Muscle layer of duodenum (tissue), 2 donors: ENCODE results near the gene FOLR3.
"Not testable (repeated sequence)": the region's sequence is repeated elsewhere in the genome, so short reads cannot be mapped to it uniquely, and the experiment has no call there.

ENCODE experiments used
- H3K27ac ChIP-seq: one replicate; pipeline ENCODE4 v1.7.0; 2013; ENCODE audit warnings: mild to moderate bottlenecking, low read length
- H3K27me3 ChIP-seq: one replicate; pipeline ENCODE4 v1.7.0; 2013; ENCODE audit warnings: low read depth, mild to moderate bottlenecking, control low read depth, low read length
- H3K36me3 ChIP-seq, 2 donors: one replicate each; pipeline ENCODE4 v1.7.0; 2013; ENCODE audit warnings: low read length in 2 of 2, control low read depth in 1 of 2, mild to moderate bottlenecking in 1 of 2; ENCODE audit not compliant: insufficient read depth in 2 of 2, control insufficient read depth in 1 of 2
- H3K4me1 ChIP-seq, 2 donors: one replicate each; pipeline ENCODE4 v1.7.0; 2013; ENCODE audit warnings: low read length in 2 of 2, mild to moderate bottlenecking in 2 of 2, control low read depth in 1 of 2, moderate library complexity in 1 of 2; ENCODE audit not compliant: insufficient read depth in 2 of 2, control insufficient read depth in 1 of 2
- H3K4me3 ChIP-seq, 2 donors: one replicate each; pipeline ENCODE4 v1.7.0; 2013; ENCODE audit warnings: low read length in 2 of 2, low read depth in 1 of 2, mild to moderate bottlenecking in 1 of 2
- H3K9me3 ChIP-seq, 2 donors: one replicate each; pipeline ENCODE4 v1.7.0; 2013; ENCODE audit warnings: low read length in 2 of 2, control low read depth in 1 of 2, mild to moderate bottlenecking in 1 of 2; ENCODE audit not compliant: control insufficient read depth in 1 of 2
- donor health status: healthy.

The FOLR3 gene

GRCh38 chr11:72135473-72135872 lies at the start of gene FOLR3:
Gene FOLR3 (plus strand): TSS chr11:72135725. CDS start chr11:72135953, 228 bp downstream.
- peak within 1 kb of the TSS in 1 of 2 donors; percentile 35 for H3K4me3 ChIP-seq
- not testable (repeated sequence) for H3K4me1 ChIP-seq, H3K36me3 ChIP-seq, H3K27me3 ChIP-seq, H3K9me3 ChIP-seq, H3K27ac ChIP-seq

GRCh38 chr11:72088076-72088808 lies 47.3 kb upstream of the FOLR3 start:
- Histone ChIP-seq H3K36me3 (peaks cover 11 to 20% of the 10 kb centered on the region in 2 donors), H3K27me3 (no peaks in the 10 kb centered on the region), H3K27ac (no peak overlapping the region), H3K9me3 (no peaks in the 10 kb centered on the region), H3K4me1 (no peaks in the 10 kb centered on the region), H3K4me3 (no peak overlapping the region)

GRCh38 chr11:72091292-72091691 lies 44.2 kb upstream of the FOLR3 start:
- Histone ChIP-seq H3K27ac (no peak overlapping the region), H3K4me1 (no peaks in the 10 kb centered on the region), H3K27me3 (no peaks in the 10 kb centered on the region), H3K9me3 (no peaks in the 10 kb centered on the region), H3K36me3 (peaks cover 24 to 26% of the 10 kb centered on the region in 2 donors), H3K4me3 (no peak overlapping the region)

GRCh38 chr11:72098741-72099140 lies 36.8 kb upstream of the FOLR3 start:
- Histone ChIP-seq H3K4me1 (peaks cover 16 to 40% of the 10 kb centered on the region in 2 donors), H3K36me3 (peaks cover 35 to 52% of the 10 kb centered on the region in 2 donors), H3K27me3 (no peaks in the 10 kb centered on the region), H3K4me3 (no peak overlapping the region), H3K9me3 (no peaks in the 10 kb centered on the region), H3K27ac (no peak overlapping the region)

GRCh38 chr11:72100009-72100408 lies 35.5 kb upstream of the FOLR3 start:
- H3K4me3 ChIP-seq, result no peak overlapping the region
- peak overlapping the region; percentile 19 for H3K27ac ChIP-seq
- no peaks in the 10 kb centered on the region for H3K27me3 ChIP-seq
- peaks cover 16 to 42% of the 10 kb centered on the region in 2 donors for H3K4me1 ChIP-seq
- H3K9me3 ChIP-seq, result no peaks in the 10 kb centered on the region
- peaks cover 28 to 43% of the 10 kb centered on the region in 2 donors for H3K36me3 ChIP-seq

- H3K4me3 ChIP-seq, result no peak overlapping the region
- H3K36me3 ChIP-seq, result peaks cover 26 to 39% of the 10 kb centered on the region in 2 donors
- peaks cover 16 to 42% of the 10 kb centered on the region in 2 donors for H3K4me1 ChIP-seq
- no peaks in the 10 kb centered on the region for H3K9me3 ChIP-seq
- no peaks in the 10 kb centered on the region for H3K27me3 ChIP-seq
- peak overlapping the region; percentile 19 for H3K27ac ChIP-seq
Observed at GRCh38 chr11:72100462-72100861, 35.1 kb upstream of the FOLR3 start.

GRCh38 chr11:72102162-72102561 lies 33.4 kb upstream of the FOLR3 start:
- Histone ChIP-seq H3K4me3 (peak overlapping the region; percentile 88 to 96), H3K27ac (peak overlapping the region; percentile 95), H3K36me3 (peaks cover 18 to 31% of the 10 kb centered on the region in 2 donors), H3K27me3 (no peaks in the 10 kb centered on the region), H3K4me1 (peaks cover 16 to 42% of the 10 kb centered on the region in 2 donors), H3K9me3 (no peaks in the 10 kb centered on the region)

- peaks cover 17 to 27% of the 10 kb centered on the region in 2 donors for H3K36me3 ChIP-seq
- H3K9me3 ChIP-seq, result no peaks in the 10 kb centered on the region
- H3K27ac ChIP-seq, result peak overlapping the region; percentile 95
- peak overlapping the region; percentile 88 to 96 for H3K4me3 ChIP-seq
- no peaks in the 10 kb centered on the region for H3K27me3 ChIP-seq
- peaks cover 16 to 42% of the 10 kb centered on the region in 2 donors for H3K4me1 ChIP-seq
Observed at GRCh38 chr11:72102631-72102945, 32.9 kb upstream of the FOLR3 start.

GRCh38 chr11:72102946-72103753 lies 32.4 kb upstream of the FOLR3 start, which contains the start of gene LAMTOR1:
Gene LAMTOR1 (minus strand): TSS chr11:72103297. CDS start chr11:72103224, 73 bp downstream.
- Histone ChIP-seq H3K4me3 (peak within 1 kb of the TSS; percentile 88 to 96), H3K27ac (peak within 1 kb of the TSS; percentile 95), H3K36me3 (peaks cover 11 to 21% of the 10 kb centered on the region in 2 donors), H3K9me3 (no peaks in the 10 kb centered on the region), H3K4me1 (peaks cover 16 to 42% of the 10 kb centered on the region in 2 donors), H3K27me3 (no peaks in the 10 kb centered on the region)

GRCh38 chr11:72103754-72104167 lies 31.8 kb upstream of the FOLR3 start:
- H3K4me3 ChIP-seq, result peak overlapping the region; percentile 67 to 88

GRCh38 chr11:72105888-72106287 lies 29.6 kb upstream of the FOLR3 start, which contains the start of gene TOMT:
Gene TOMT (plus strand): TSS chr11:72105924. CDS start chr11:72105952, 28 bp downstream.
- H3K27ac ChIP-seq, result no peak within 1 kb of the TSS
- H3K36me3 ChIP-seq, result peaks cover 3 to 9% of the 10 kb centered on the region in 2 donors
- H3K4me1 ChIP-seq, result peaks cover 15 to 22% of the 10 kb centered on the region in 2 donors
- no peaks in the 10 kb centered on the region for H3K9me3 ChIP-seq
- no peaks in the 10 kb centered on the region for H3K27me3 ChIP-seq
- no peak within 1 kb of the TSS for H3K4me3 ChIP-seq

More at GRCh38 chr11:72103754-72104167, 31.8 kb upstream of the FOLR3 start:
- Histone ChIP-seq H3K27ac (peak overlapping the region; percentile 83), H3K27me3 (no peaks in the 10 kb centered on the region), H3K4me1 (peaks cover 16 to 41% of the 10 kb centered on the region in 2 donors), H3K36me3 (peaks cover 5 to 15% of the 10 kb centered on the region in 2 donors), H3K9me3 (no peaks in the 10 kb centered on the region)
